ENCODE data around the gene SS18L1.

DNA sequence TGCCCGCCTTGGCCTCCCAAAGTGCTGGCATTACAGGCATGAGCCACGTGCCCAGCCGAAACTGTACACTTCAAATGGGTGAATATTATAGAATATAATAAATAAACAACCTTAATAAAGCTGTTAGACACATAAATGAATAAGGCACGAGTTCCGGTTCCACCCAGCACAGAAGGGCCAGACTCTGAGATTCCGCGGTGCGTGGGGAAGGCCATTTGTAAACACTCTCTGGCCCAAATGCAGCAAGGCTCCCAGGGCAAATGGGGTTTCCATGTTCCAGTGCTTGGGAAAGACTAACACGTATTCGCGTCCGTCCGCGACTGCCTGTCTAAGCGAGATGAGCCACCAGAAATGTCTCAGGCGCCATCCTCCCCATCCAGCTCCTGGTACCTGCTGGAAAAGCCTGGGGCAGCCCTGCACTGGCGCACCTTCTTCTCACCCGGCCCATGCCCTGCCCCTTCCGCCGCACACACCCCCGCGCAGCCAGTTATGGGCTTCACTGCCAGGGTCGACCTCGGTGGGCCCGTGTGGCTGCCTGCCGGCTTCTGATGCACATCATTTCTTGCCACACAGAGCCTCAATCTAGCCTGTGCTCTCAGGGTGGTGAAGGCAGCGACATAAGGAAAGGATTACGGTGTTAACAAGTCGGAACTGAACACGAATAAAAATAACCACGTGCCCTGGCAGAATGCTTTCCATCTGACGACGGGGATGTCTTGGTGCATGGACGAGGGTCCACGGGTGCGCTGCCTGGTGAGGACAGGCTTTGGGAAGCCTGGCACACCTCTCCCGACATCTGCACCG lies 26.8 kb upstream of the SS18L1 start:
- TF ChIP-seq GATA2 (IDR thresholded peaks at IDR 0.05; ENCODE audit: low read depth, low read length) (no peak), GATA3 (IDR thresholded peaks at IDR 0.05; ENCODE audit: low read depth, low read length) (no peak)
